Adipocyte (in vitro differentiated cells): ENCODE results near the gene CACYBP.
A peak's percentile ranks its signal among the peaks of the same experiment; 100 is the strongest.
"Not testable (repeated sequence)": the region's sequence is repeated elsewhere in the genome, so short reads cannot be mapped to it uniquely, and the experiment has no call there.

Source experiments
- DNase-seq: peaks from one replicate; pipeline ENCODE4 v3.0.0-alpha.2; 2015; ENCODE audit warnings: low read depth
- H3K27me3 ChIP-seq: replicated peaks from 2 replicates; pipeline ENCODE4 v1.7.0; 2013; ENCODE audit warnings: mild to moderate bottlenecking, low read length, moderate library complexity; ENCODE audit not compliant: control insufficient read depth, insufficient read depth
- H3K36me3 ChIP-seq: 2 replicates; pipeline ENCODE4 v1.7.0; 2013; ENCODE audit warnings: low read length, mild to moderate bottlenecking, moderate library complexity; ENCODE audit not compliant: control insufficient read depth, insufficient read depth, severe bottlenecking
- H3K4me1 ChIP-seq: 2 replicates; pipeline ENCODE4 v1.7.0; 2013; ENCODE audit warnings: mild to moderate bottlenecking, low read length, moderate library complexity; ENCODE audit not compliant: control insufficient read depth, insufficient read depth
- H3K4me3 ChIP-seq: 2 replicates; pipeline ENCODE4 v1.7.0; 2013; ENCODE audit warnings: mild to moderate bottlenecking, low read length, moderate library complexity
- H3K9ac ChIP-seq: 2 replicates; pipeline ENCODE4 v1.7.0; 2013; ENCODE audit warnings: mild to moderate bottlenecking, low read length, moderate library complexity
- H3K9me3 ChIP-seq: 2 replicates; pipeline ENCODE4 v1.7.0; 2013; ENCODE audit warnings: mild to moderate bottlenecking, low read length, moderate library complexity; ENCODE audit not compliant: control insufficient read depth

The CACYBP gene

DNA sequence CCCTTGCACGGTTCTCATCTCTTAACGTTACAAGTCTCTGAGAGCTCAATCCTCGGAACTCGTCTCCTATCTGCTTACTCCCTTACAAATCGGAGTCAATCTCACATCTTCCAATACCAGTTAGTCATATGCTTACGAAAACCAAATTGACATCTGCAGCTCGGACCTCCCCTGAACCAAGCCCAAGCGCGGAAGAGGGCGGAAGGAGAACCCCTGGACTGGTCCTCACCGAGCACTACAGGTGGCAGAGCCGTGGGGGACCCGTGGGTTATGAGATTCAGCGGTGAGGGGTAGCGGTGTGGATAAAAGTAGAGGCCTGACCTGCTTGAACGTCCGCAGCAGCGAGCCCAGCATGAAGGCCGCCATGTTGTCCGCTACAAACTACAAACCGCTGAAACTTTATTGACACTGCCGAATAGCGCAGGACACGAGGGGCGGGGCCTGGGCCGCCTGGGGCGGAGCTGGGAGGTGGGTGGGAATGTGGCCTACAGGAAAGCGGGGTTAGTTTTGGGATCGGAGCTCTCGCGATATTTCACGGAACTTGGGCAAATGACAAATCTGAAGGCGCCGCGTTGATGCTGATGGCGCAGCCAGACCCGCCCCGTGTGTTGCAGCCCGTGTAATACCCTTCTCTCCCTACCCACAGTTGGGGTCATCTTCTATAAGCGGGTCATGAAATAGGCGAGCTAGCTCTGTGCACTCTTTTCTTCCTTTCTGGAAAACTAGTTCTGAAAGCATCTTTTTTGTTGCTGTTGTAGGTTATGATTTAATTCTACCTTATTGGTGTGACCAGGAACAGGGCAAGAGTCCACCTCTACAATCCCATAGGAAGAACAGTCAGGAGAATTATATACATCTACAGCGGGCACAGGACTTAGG, 23.5 kb downstream of the CACYBP start, which contains the start of gene MRPS14:
MRPS14 (minus strand) TSS at position 383 of the 879 bp plus-strand sequence; CDS start at position 366, 17 bp downstream.
- peak within 1 kb of the TSS; percentile 100 for H3K4me3 ChIP-seq

GRCh38 chr1:175023922-175024242, 24.1 kb downstream of the CACYBP start:
- not testable (repeated sequence) for H3K27me3 ChIP-seq, DNase-seq, H3K36me3 ChIP-seq, H3K9me3 ChIP-seq
- H3K9ac ChIP-seq = peak overlapping the region; percentile 99
- H3K4me1 ChIP-seq = peaks cover 19% of the 10 kb centered on the region
- H3K4me3 ChIP-seq = peak overlapping the region; percentile 100

More for the DNA sequence above, 23.5 kb downstream of the CACYBP start, which contains the start of gene MRPS14:
- Histone ChIP-seq H3K9ac (peak within 1 kb of the TSS; percentile 99), H3K4me1 (peaks cover 19% of the 10 kb centered on the region), H3K9me3 (no peaks in the 10 kb centered on the region), H3K27me3 (no peaks in the 10 kb centered on the region), H3K36me3 (peaks cover 2% of the 10 kb centered on the region)
- peak; percentile 99 for DNase-seq

GRCh38 chr1:175024773-175025172, 25.0 kb downstream of the CACYBP start:
- no peak overlapping the region for H3K9ac ChIP-seq

GRCh38 chr1:175033953-175034352, 34.2 kb downstream of the CACYBP start:
- H3K27me3 ChIP-seq = no peaks in the 10 kb centered on the region
- H3K4me3 ChIP-seq = no peak overlapping the region
- no peak overlapping the region for H3K9ac ChIP-seq
- H3K9me3 ChIP-seq = no peaks in the 10 kb centered on the region
- no peaks in the 10 kb centered on the region for H3K4me1 ChIP-seq
- no peaks in the 10 kb centered on the region for H3K36me3 ChIP-seq
- no peak for DNase-seq

More at GRCh38 chr1:175024773-175025172, 25.0 kb downstream of the CACYBP start:
- H3K27me3 ChIP-seq = no peaks in the 10 kb centered on the region
- H3K9me3 ChIP-seq = no peaks in the 10 kb centered on the region
- H3K4me1 ChIP-seq = peaks cover 19% of the 10 kb centered on the region
- no peaks in the 10 kb centered on the region for H3K36me3 ChIP-seq
- no peak overlapping the region for H3K4me3 ChIP-seq
- no peak for DNase-seq

GRCh38 chr1:175034775-175035174, 35.0 kb downstream of the CACYBP start:
- no peaks in the 10 kb centered on the region for H3K4me1 ChIP-seq
- H3K4me3 ChIP-seq = no peak overlapping the region
- no peaks in the 10 kb centered on the region for H3K36me3 ChIP-seq
- H3K27me3 ChIP-seq = no peaks in the 10 kb centered on the region
- DNase-seq = no peak
- no peaks in the 10 kb centered on the region for H3K9me3 ChIP-seq
- H3K9ac ChIP-seq = no peak overlapping the region

DNA sequence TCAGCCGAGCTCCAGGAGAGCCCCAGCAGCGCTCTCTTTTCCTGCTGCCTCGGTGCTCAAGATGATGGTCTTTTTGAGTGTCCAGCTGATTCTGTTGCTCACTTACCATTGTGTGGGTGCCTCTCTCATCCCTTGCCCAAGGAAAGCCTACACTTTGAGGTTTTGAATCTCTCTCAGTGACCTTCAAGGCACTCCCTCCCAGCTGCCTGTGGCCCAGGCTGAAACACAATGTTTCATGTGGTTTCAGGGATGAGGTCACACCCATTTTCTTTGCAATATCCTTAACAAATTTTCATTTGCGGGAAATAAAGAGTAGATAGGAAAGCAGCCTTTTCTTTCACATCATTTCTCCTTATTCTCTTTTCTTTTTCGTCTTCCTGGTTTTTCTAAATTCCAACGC, 36.1 kb downstream of the CACYBP start:
- H3K4me3 ChIP-seq = no peak overlapping the region
- H3K9me3 ChIP-seq = no peaks in the 10 kb centered on the region
- DNase-seq = peak; percentile 7
- H3K36me3 ChIP-seq = no peaks in the 10 kb centered on the region
- no peaks in the 10 kb centered on the region for H3K27me3 ChIP-seq
- H3K4me1 ChIP-seq = no peaks in the 10 kb centered on the region
- H3K9ac ChIP-seq = no peak overlapping the region

DNA sequence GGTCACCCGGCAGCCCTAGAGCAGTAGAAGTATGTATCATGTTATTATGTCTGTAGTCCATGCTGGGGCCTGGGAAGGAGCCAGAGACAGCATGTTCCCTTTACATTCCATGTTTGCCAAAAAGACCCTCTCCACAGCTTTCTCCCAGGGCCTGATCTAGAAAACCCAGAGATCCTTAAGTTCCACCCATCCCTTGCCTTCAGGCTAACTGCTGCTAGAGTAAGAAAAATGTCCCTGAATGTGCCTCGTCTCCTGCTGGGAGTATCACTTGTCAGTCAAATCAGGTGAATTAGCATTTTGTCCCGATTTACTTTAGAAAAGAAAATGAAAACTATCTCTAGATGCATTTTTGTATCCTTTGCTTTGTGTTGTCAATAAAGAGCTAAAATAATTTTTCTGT, 36.7 kb downstream of the CACYBP start:
- no peak for DNase-seq
- Histone ChIP-seq H3K4me1 (no peaks in the 10 kb centered on the region), H3K27me3 (no peaks in the 10 kb centered on the region), H3K9me3 (no peaks in the 10 kb centered on the region), H3K9ac (no peak overlapping the region), H3K4me3 (no peak overlapping the region), H3K36me3 (no peaks in the 10 kb centered on the region)

- Histone ChIP-seq H3K36me3 (no peaks in the 10 kb centered on the region), H3K27me3 (no peaks in the 10 kb centered on the region), H3K4me1 (no peaks in the 10 kb centered on the region), H3K9me3 (no peaks in the 10 kb centered on the region), H3K4me3 (no peak overlapping the region), H3K9ac (no peak overlapping the region)
- no peak for DNase-seq
Measured at GRCh38 chr1:175037416-175037815, 37.7 kb downstream of the CACYBP start.

DNA sequence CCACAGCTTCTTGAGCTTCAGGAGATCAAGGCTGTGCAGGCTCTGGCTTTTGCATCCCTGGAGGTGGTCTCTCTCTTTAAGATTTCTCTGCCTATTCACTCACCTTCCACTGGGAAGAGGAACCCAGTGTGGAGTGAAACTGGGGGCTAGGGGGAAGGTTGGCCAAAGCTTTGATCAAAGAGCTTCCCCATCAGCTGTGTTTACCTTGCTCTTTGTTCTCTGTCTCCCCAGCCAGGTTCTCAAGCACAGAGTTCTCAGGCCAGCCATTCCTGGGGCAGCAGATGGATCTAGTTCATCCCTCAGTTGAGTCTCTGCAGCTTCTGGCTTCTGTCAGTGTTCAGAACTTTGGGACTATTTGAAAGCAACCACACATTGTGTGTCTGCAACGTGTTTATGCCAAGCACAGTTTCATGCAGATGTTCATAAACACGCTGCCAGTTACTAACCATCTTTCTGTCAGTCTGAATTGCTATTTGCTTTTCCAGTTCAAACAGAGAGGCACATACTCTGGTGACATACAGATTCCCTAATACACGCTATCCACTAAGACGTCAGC, 40.7 kb downstream of the CACYBP start:
- Histone ChIP-seq H3K9me3 (no peaks in the 10 kb centered on the region), H3K9ac (no peak overlapping the region), H3K27me3 (no peaks in the 10 kb centered on the region), H3K36me3 (no peaks in the 10 kb centered on the region), H3K4me1 (no peaks in the 10 kb centered on the region), H3K4me3 (no peak overlapping the region)
- DNase-seq = no peak

DNA sequence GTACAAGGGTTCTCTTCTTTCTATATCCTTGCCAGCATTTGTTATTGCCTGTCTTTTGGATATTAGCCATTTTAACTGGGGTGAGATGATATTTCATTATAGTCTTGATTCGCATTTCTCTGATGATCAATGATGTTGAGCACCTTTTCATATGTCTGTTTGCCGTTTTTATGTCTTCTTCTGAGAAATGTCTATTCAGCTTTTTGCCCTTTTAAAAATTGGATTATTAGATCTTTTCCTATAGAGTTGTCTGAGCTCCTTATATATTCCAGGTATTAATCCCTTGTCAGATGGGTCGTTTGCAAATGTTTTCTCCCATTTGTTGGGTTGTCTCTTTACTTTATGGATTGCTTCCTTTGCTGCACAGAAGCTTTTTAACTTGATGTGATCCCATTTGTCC, 42.9 kb downstream of the CACYBP start:
- Histone ChIP-seq H3K27me3 (no peaks in the 10 kb centered on the region), H3K36me3 (no peaks in the 10 kb centered on the region), H3K4me3 (no peak overlapping the region), H3K9me3 (no peaks in the 10 kb centered on the region), H3K9ac (no peak overlapping the region), H3K4me1 (no peaks in the 10 kb centered on the region)
- no peak for DNase-seq

- Histone ChIP-seq H3K9ac (no peak overlapping the region), H3K9me3 (no peaks in the 10 kb centered on the region), H3K4me1 (no peaks in the 10 kb centered on the region), H3K4me3 (no peak overlapping the region), H3K27me3 (no peaks in the 10 kb centered on the region), H3K36me3 (no peaks in the 10 kb centered on the region)
- DNase-seq = no peak
Measured at GRCh38 chr1:175043824-175044223, 44.1 kb downstream of the CACYBP start.
